BJ (cell line): Measurements from ENCODE around the gene ADPRHL1. TPM values are rescaled to one million over a fixed set of nuclear protein-coding genes. Genes with fewer than 3 reads are reported as not detected.
"Not testable (repeated sequence)": the region's sequence is repeated elsewhere in the genome, so short reads cannot be mapped to it uniquely, and the experiment has no call there.

Experiments
- CTCF ChIA-PET: fragments of 350-600 bp; formaldehyde crosslinking; extraction: SDS; loops from one replicate; lab custom pipeline; 2021; ENCODE audit warnings: antibody characterized with exemption, inconsistent platforms; lab: Yijun Ruan, JAX
- POLR2A ChIA-PET: fragments of 300-600 bp; sonication (Branson Sonifier 250); formaldehyde crosslinking; extraction: SDS; loops from one replicate; lab custom pipeline; 2021; ENCODE audit warnings: antibody characterized with exemption; lab: Charles Lee
- DNase-seq: peaks from one replicate; pipeline ENCODE4 v3.0.0-alpha.2; 2011; ENCODE audit warnings: low read depth
- H3K27me3 ChIP-seq: 2 replicates; pipeline ENCODE4 v1.6.0; 2011; ENCODE audit warnings: low read length; ENCODE audit not compliant: control insufficient read depth, insufficient read depth
- H3K36me3 ChIP-seq: 2 replicates; pipeline ENCODE4 v1.5.1; 2011; ENCODE audit warnings: low read length; ENCODE audit not compliant: control insufficient read depth, insufficient read depth
- H3K4me3 ChIP-seq: 2 replicates; pipeline ENCODE4 v1.5.1; 2011; ENCODE audit warnings: low read depth, mild to moderate bottlenecking, control low read depth, low read length
- CTCF ChIP-seq: IDR thresholded peaks from 2 replicates; pipeline ENCODE4 v1.5.1; 2011; ENCODE audit warnings: low read depth, mild to moderate bottlenecking, control low read depth, inconsistent platforms, low read length, moderate library complexity; ENCODE audit not compliant: insufficient read depth
- polyA plus RNA-seq: library from polyadenylated mRNA; depleted of rRNA; stranded (reverse); fragments of >200 nt; gene quantifications from 2 replicates; pipeline ENCODE4 v1.2.3, GENCODE V29; 2011

The ADPRHL1 gene
- polyA plus RNA-seq, 1 experiment = 1.1 TPM

DNA sequence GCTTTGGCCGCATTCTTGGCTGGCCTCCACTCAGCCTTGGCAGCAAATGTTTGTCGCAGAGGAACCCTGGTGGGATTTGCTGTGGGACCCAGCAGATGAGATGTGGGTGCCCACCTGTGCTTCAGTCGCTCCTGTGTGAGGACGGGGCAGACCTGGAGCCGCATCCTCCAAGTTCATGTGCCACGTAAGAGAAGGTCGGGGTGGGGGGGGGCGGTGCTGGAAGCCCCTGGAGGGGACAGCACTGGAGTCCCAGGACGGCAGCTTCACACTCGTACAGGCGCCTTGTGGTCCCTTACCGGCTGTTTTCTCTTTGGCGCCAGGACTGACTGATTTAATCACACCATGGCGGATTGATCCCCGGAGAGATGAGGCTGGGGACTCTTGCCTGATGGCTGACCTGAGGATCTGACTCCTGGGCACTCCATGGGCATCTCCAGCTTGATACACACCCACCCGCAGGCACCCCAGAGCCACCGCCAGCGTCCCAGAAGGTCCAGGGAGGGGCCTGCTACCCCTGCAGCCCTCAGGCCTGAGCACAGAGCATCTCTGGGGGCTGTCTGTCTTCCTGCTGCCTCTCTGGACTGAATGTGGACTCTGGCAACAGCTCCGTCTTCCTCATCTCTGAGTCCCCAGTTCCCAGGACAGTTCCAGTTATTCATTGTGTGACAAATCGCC is 79.3 kb downstream of the ADPRHL1 start:
- CTCF ChIA-PET = interaction anchor here (1.4 kb wide), 1 partner anchor 98 kb away, joined by 6 read pairs; no protein-coding TSS in a partner anchor
- Histone ChIP-seq H3K36me3 (no peaks in the 10 kb centered on the region), H3K27me3 (0 out of 2 replicates have a peak, but pooled peaks cover 1% of the 10 kb centered on the region), H3K4me3 (no peak overlapping the region)
- DNase-seq = no peak
- TF ChIP-seq CTCF = no peak
- POLR2A ChIA-PET = no interaction called here

GRCh38 chr13:113371701-113372100 is 81.6 kb downstream of the ADPRHL1 start:
- CTCF ChIA-PET, DNase-seq, H3K36me3 ChIP-seq, H3K27me3 ChIP-seq, POLR2A ChIA-PET, H3K4me3 ChIP-seq: not testable (repeated sequence)

DNA sequence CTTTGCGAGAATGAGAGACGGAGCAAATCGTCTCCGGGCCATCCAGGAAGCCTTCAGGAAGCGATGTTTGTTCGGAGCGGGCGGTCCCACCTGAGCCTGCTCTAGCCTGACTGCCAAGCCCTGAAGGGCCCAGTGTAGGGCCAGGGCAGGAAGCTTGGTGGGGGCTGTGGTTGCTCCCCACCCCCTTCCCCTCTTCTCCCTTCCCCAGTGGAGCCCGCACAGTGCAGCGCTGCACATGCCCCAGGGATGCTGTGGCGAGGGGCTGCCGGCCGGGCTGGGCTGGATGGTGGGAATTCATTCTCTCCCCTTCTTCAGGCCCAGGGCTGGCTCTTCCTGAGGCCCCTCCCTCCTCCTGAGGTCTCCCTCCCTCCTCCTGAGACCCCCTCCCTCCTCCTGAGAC is 82.2 kb downstream of the ADPRHL1 start:
- DNase-seq = no peak

GRCh38 chr13:113369881-113370280 is 83.4 kb downstream of the ADPRHL1 start:
- no peak for DNase-seq
- Histone ChIP-seq H3K27me3 (no peaks in the 10 kb centered on the region), H3K36me3 (no peaks in the 10 kb centered on the region), H3K4me3 (no peak overlapping the region)
- ChIA-PET CTCF (no interaction called here), POLR2A (no interaction called here)
- no peak for TF ChIP-seq CTCF

More for the DNA sequence above, 82.2 kb downstream of the ADPRHL1 start:
- no peaks in the 10 kb centered on the region for H3K27me3 ChIP-seq
- no peak for TF ChIP-seq CTCF
- no peaks in the 10 kb centered on the region for H3K36me3 ChIP-seq
- POLR2A ChIA-PET = no interaction called here
- H3K4me3 ChIP-seq = no peak overlapping the region
- CTCF ChIA-PET = no interaction called here

- no peak for DNase-seq
- TF ChIP-seq CTCF = no peak
- no peaks in the 10 kb centered on the region for H3K27me3 ChIP-seq
- POLR2A ChIA-PET = no interaction called here
- no peak overlapping the region for H3K4me3 ChIP-seq
- no peaks in the 10 kb centered on the region for H3K36me3 ChIP-seq
- CTCF ChIA-PET = no interaction called here
Observed at GRCh38 chr13:113369189-113369588, 84.1 kb downstream of the ADPRHL1 start.

- H3K27me3 ChIP-seq, POLR2A ChIA-PET, DNase-seq, H3K4me3 ChIP-seq, H3K36me3 ChIP-seq, CTCF ChIA-PET: not testable (repeated sequence)
Observed at GRCh38 chr13:113368353-113368752, 84.9 kb downstream of the ADPRHL1 start.
